GM23248 (cell line): Measurements from ENCODE around the gene BAHCC1.

Experiments
- EZH2 ChIP-seq: fragments of 200-600 bp; sonication (generic); IDR thresholded peaks from 2 replicates; pipeline ENCODE4 v1.6.1; 2018; ENCODE audit warnings: antibody characterized with exemption, mild to moderate bottlenecking; ENCODE audit not compliant: insufficient read depth, poor library complexity, severe bottlenecking
- EZH2phosphoT487 ChIP-seq: fragments of 200-600 bp; sonication (generic); IDR thresholded peaks from 2 replicates; pipeline ENCODE4 v1.6.1; 2018; ENCODE audit warnings: antibody characterized with exemption, moderate library complexity, mild to moderate bottlenecking, low read depth; ENCODE audit not compliant: insufficient read depth

- TF ChIP-seq EZH2 (no peak), EZH2phosphoT487 (no peak)
These were observed 23.1 kb upstream of the BAHCC1 start for GRCh38 chr17:81371910-81372760.
